HCT116 (cell line): ENCODE results near the gene LYRM1. TPM values are rescaled to one million over a fixed set of nuclear protein-coding genes. Genes with fewer than 3 reads are reported as not detected.

ENCODE experiments used
- ATAC-seq: fragments of 200-7000 bp; cut with Tn5 transposase; 2 replicates; pipeline ENCODE4 v1.9.1; 2020; ENCODE audit warnings: mild to moderate bottlenecking, moderate library complexity
- BruUV-seq: library from RNA; stranded (reverse); fragments of 400-500 nt; replicated peaks from 2 replicates; lab custom pipeline; 2021; lab: Mats Ljungman, UMichigan
- CTCF ChIA-PET: fragments of 300-600 bp; sonication (Branson Sonifier 250); formaldehyde crosslinking; loops from one replicate; lab custom pipeline; 2021; ENCODE audit warnings: antibody characterized with exemption; lab: Charles Lee
- POLR2A ChIA-PET: fragments of 300-600, 350-600 bp; sonication (Branson Sonifier 250); formaldehyde crosslinking; loops from one replicate; lab custom pipeline; 2021; ENCODE audit warnings: antibody characterized with exemption; lab: Charles Lee
- RAD21 ChIA-PET, 2 experiments: fragments of 300-600 bp; sonication (Branson Sonifier 250); formaldehyde crosslinking; loops; one replicate each; lab custom pipeline; 2023; ENCODE audit warnings: low total read pairs in 2 of 2; ENCODE audit not compliant: uncharacterized antibody in 2 of 2, unreplicated experiment in 2 of 2, low non-redundant PET in 1 of 2; lab: Charles Lee
- DNase-seq: peaks from one replicate; pipeline ENCODE4 v3.0.0-alpha.2; 2010; ENCODE audit warnings: low read depth, low spot score
- H2AFZ ChIP-seq: fragments of 200-600 bp; shearing (Covaris generic), sonication (generic); 2 replicates; pipeline ENCODE4 v1.6.1; 2017; ENCODE audit warnings: low read depth, mixed run types, mixed read lengths, antibody characterized with exemption, low read length; ENCODE audit not compliant: poor library complexity, severe bottlenecking
- H3K27ac ChIP-seq: 2 replicates; pipeline ENCODE4 v1.5.1; 2012; ENCODE audit warnings: low read depth, low read length
- H3K27me3 ChIP-seq: fragments of 200-600 bp; sonication (generic); 2 replicates; pipeline ENCODE4 v1.6.1; 2016; ENCODE audit warnings: mixed run types, low read length, mixed read lengths; ENCODE audit not compliant: insufficient read depth
- H3K36me3 ChIP-seq, 2 experiments: fragments of 200-500 bp in 1 of 2; fragments of 200-600 bp in 1 of 2; sonication (Bioruptor generic) in 1 of 2; sonication (generic) in 1 of 2; 2 replicates each; pipeline versions ENCODE4 v1.5.1 to v1.6.1; 2014 to 2016; ENCODE audit warnings: low read length in 2 of 2, inconsistent platforms in 1 of 2, mixed read lengths in 1 of 2, mixed run types in 1 of 2; ENCODE audit not compliant: insufficient read depth in 2 of 2, control insufficient read depth in 1 of 2
- H3K4me1 ChIP-seq, 2 experiments: fragments of 200-600 bp in 1 of 2; sonication (generic) in 1 of 2; 2 replicates each; pipeline versions ENCODE4 v1.5.1 to v1.6.1; 2012 to 2017; ENCODE audit warnings: low read length in 2 of 2, inconsistent platforms in 1 of 2, mild to moderate bottlenecking in 1 of 2, mixed read lengths in 1 of 2, mixed run types in 1 of 2, moderate library complexity in 1 of 2; ENCODE audit not compliant: insufficient read depth in 2 of 2, control insufficient read depth in 1 of 2
- H3K4me2 ChIP-seq: fragments of 200-600 bp; sonication (generic); 2 replicates; pipeline ENCODE4 v1.6.1; 2017; ENCODE audit warnings: mixed run types, low read length, mixed read lengths
- H3K4me3 ChIP-seq, 2 experiments: fragments of 200-600 bp in 1 of 2; sonication (generic) in 1 of 2; replicated peaks in 1 of 2; 2 replicates each; pipeline ENCODE4 v1.5.1; 2011 to 2016; ENCODE audit warnings: low read length in 2 of 2, control low read depth in 1 of 2, low read depth in 1 of 2, mild to moderate bottlenecking in 1 of 2, mixed read lengths in 1 of 2, mixed run types in 1 of 2
- H3K79me2 ChIP-seq: fragments of 200-600 bp; sonication (generic); 2 replicates; pipeline ENCODE4 v1.6.1; 2017; ENCODE audit warnings: mild to moderate bottlenecking, mixed run types, low read length, moderate library complexity, mixed read lengths; ENCODE audit not compliant: insufficient read depth
- H3K9ac ChIP-seq: fragments of 200-600 bp; sonication (generic); 2 replicates; pipeline ENCODE4 v1.6.1; 2016; ENCODE audit warnings: low read length, mixed read lengths
- H3K9me2 ChIP-seq: fragments of 200-600 bp; sonication (generic), shearing (Covaris generic); 2 replicates; pipeline ENCODE4 v1.6.1; 2017; ENCODE audit warnings: mixed run types, mild to moderate bottlenecking, moderate library complexity; ENCODE audit not compliant: insufficient read depth
- H3K9me3 ChIP-seq, 2 experiments: fragments of 200-500 bp in 1 of 2; fragments of 200-600 bp in 1 of 2; sonication (Bioruptor generic) in 1 of 2; sonication (generic) in 1 of 2; 2 replicates each; pipeline ENCODE4 v1.6.1; 2014 to 2017; ENCODE audit warnings: low read length in 2 of 2, mixed read lengths in 2 of 2, inconsistent platforms in 1 of 2, low read depth in 1 of 2, mild to moderate bottlenecking in 1 of 2, mixed run types in 1 of 2, moderate library complexity in 1 of 2; ENCODE audit not compliant: control insufficient read depth in 1 of 2, insufficient read depth in 1 of 2
- H4K20me1 ChIP-seq: fragments of 200-600 bp; sonication (generic), shearing (Covaris generic); 2 replicates; pipeline ENCODE4 v1.6.1; 2017; ENCODE audit warnings: mixed run types, mild to moderate bottlenecking, moderate library complexity; ENCODE audit not compliant: insufficient read depth
- CEBPB ChIP-seq: IDR thresholded peaks from 2 replicates; pipeline ENCODE4 v1.6.1; 2012; ENCODE audit warnings: low read depth
- EGR1 ChIP-seq: IDR thresholded peaks from 2 replicates; pipeline ENCODE4 v1.6.1; 2012; ENCODE audit warnings: low read depth
- EZH2 ChIP-seq: fragments of 200-600 bp; sonication (generic); IDR thresholded peaks from 2 replicates; pipeline ENCODE4 v1.6.1; 2017; ENCODE audit warnings: antibody characterized with exemption, mixed run types
- FOSL1 ChIP-seq: IDR thresholded peaks from 2 replicates; pipeline ENCODE4 v1.6.1; 2012; ENCODE audit warnings: low read depth
- JUND ChIP-seq: IDR thresholded peaks from 2 replicates; pipeline ENCODE4 v1.6.1; 2012
- POLR2A ChIP-seq: IDR thresholded peaks from 2 replicates; pipeline ENCODE4 v1.7.0; 2011; ENCODE audit warnings: borderline replicate concordance; ENCODE audit not compliant: insufficient read depth, insufficient read length; ENCODE audit errors: extremely low read depth
- SRF ChIP-seq: IDR thresholded peaks from 2 replicates; pipeline ENCODE4 v1.6.1; 2012; ENCODE audit warnings: low read depth
- ZFX ChIP-seq: fragments of 450-650 bp; IDR thresholded peaks from 2 replicates; pipeline ENCODE4 v1.6.1; 2017
- ZNF274 ChIP-seq: fragments of 200-500 bp; sonication (Bioruptor generic); IDR thresholded peaks from 2 replicates; pipeline ENCODE4 v1.6.1; 2014; ENCODE audit warnings: mild to moderate bottlenecking, low read depth, low read length, inconsistent platforms
- intact Hi-C: fragments of 100-400 bp; cut with micrococcal nuclease; formaldehyde crosslinking; loops from 2 replicates; pipeline ENCODE4 v1.10.0; 2022
- total RNA-seq: library from RNA; stranded (reverse); gene quantifications from one replicate; pipeline ENCODE4 v1.2.1, GENCODE V29; 2021; ENCODE audit not compliant: unreplicated experiment
- TF ChIP-seq, protein P1 (sequence below): IDR thresholded peaks from 2 replicates; pipeline ENCODE4 v1.6.1; 2012; ENCODE audit warnings: low read depth
- TF ChIP-seq, protein P2 (sequence below): IDR thresholded peaks from 2 replicates; pipeline ENCODE4 v1.6.1; 2012

The LYRM1 gene
- total RNA-seq, 1 experiment from 2014 or later = 26.7 TPM

- ChIA-PET POLR2A (no interaction called here), CTCF (no interaction called here)
- no peak overlapping the region for H3K4me3 ChIP-seq
These were observed 45.6 kb downstream of the LYRM1 start for GRCh38 chr16:20946015-20946629.

More at GRCh38 chr16:20946015-20946629, 45.6 kb downstream of the LYRM1 start:
- TF ChIP-seq, protein P1, sequence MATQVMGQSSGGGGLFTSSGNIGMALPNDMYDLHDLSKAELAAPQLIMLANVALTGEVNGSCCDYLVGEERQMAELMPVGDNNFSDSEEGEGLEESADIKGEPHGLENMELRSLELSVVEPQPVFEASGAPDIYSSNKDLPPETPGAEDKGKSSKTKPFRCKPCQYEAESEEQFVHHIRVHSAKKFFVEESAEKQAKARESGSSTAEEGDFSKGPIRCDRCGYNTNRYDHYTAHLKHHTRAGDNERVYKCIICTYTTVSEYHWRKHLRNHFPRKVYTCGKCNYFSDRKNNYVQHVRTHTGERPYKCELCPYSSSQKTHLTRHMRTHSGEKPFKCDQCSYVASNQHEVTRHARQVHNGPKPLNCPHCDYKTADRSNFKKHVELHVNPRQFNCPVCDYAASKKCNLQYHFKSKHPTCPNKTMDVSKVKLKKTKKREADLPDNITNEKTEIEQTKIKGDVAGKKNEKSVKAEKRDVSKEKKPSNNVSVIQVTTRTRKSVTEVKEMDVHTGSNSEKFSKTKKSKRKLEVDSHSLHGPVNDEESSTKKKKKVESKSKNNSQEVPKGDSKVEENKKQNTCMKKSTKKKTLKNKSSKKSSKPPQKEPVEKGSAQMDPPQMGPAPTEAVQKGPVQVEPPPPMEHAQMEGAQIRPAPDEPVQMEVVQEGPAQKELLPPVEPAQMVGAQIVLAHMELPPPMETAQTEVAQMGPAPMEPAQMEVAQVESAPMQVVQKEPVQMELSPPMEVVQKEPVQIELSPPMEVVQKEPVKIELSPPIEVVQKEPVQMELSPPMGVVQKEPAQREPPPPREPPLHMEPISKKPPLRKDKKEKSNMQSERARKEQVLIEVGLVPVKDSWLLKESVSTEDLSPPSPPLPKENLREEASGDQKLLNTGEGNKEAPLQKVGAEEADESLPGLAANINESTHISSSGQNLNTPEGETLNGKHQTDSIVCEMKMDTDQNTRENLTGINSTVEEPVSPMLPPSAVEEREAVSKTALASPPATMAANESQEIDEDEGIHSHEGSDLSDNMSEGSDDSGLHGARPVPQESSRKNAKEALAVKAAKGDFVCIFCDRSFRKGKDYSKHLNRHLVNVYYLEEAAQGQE = no peak
- TF ChIP-seq, protein P2, sequence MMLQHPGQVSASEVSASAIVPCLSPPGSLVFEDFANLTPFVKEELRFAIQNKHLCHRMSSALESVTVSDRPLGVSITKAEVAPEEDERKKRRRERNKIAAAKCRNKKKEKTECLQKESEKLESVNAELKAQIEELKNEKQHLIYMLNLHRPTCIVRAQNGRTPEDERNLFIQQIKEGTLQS = no peak
- no peak for TF ChIP-seq ZFX
- no peak for TF ChIP-seq SRF
- no peak for TF ChIP-seq FOSL1
- TF ChIP-seq POLR2A = no peak
- no peak for TF ChIP-seq EZH2
- no peak for TF ChIP-seq ZNF274
- no peak for TF ChIP-seq EGR1
- no peak for TF ChIP-seq CEBPB
- TF ChIP-seq JUND = no peak
- TF ChIP-seq, all 23 proteins: peak for 0
- no TSS peak for BruUV-seq
- H3K4me1 ChIP-seq = no peaks in the 10 kb centered on the region
- no peak overlapping the region for H3K9ac ChIP-seq
- DNase-seq (no peak), ATAC-seq (no peak)
- H3K4me2 ChIP-seq = no peak overlapping the region
- H2AFZ ChIP-seq = no peak overlapping the region
- H3K36me3 ChIP-seq = no peaks in the 10 kb centered on the region
- no peaks in the 10 kb centered on the region for H4K20me1 ChIP-seq
- intact Hi-C loops = no loop called here
- RAD21 ChIA-PET = no interaction called here
- H3K79me2 ChIP-seq = no peaks in the 10 kb centered on the region
- no peaks in the 10 kb centered on the region for H3K9me2 ChIP-seq
- H3K27ac ChIP-seq = no peak overlapping the region
- H3K27me3 ChIP-seq = no peaks in the 10 kb centered on the region
- no peaks in the 10 kb centered on the region for H3K9me3 ChIP-seq
